Articular chondrocyte of knee joint (primary cell): Measurements from ENCODE around the gene IFI44. TPM values are rescaled to one million over a fixed set of nuclear protein-coding genes. Genes with fewer than 3 reads are reported as not detected.

Source experiments
- total RNA-seq: library from RNA; depleted of rRNA; stranded (reverse); fragments of >200 nt; gene quantifications from 2 replicates; pipeline ENCODE4 v1.2.3, GENCODE V29; 2012

IFI44 gene, protein sequence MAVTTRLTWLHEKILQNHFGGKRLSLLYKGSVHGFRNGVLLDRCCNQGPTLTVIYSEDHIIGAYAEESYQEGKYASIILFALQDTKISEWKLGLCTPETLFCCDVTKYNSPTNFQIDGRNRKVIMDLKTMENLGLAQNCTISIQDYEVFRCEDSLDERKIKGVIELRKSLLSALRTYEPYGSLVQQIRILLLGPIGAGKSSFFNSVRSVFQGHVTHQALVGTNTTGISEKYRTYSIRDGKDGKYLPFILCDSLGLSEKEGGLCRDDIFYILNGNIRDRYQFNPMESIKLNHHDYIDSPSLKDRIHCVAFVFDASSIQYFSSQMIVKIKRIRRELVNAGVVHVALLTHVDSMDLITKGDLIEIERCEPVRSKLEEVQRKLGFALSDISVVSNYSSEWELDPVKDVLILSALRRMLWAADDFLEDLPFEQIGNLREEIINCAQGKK
- 34.0 and 42.8 TPM in 2 replicates for total RNA-seq

GRCh38 chr1:78649628-78650027 is at the start of gene IFI44:
Gene IFI44 (plus strand): TSS chr1:78649831. CDS start chr1:78650196, 365 bp downstream.

GRCh38 chr1:78619803-78620579 is 29.6 kb upstream of the IFI44 start, which contains the start of gene IFI44L:
Gene IFI44L (plus strand): TSS chr1:78620448. CDS start chr1:78627916, 7,468 bp downstream.

Other genes starting within 250 kb of the IFI44 start
- 82.3 and 101 TPM in 2 replicates for gene PTGFR, start 158.9 kb upstream of the IFI44 start, total RNA-seq
- gene IFI44L, start 29.4 kb upstream of the IFI44 start, total RNA-seq, result 4.8 and 21.2 TPM in 2 replicates